GM18861 (cell line): ENCODE data around the gene ACTR2.
"Not testable (repeated sequence)": the region's sequence is repeated elsewhere in the genome, so short reads cannot be mapped to it uniquely, and the experiment has no call there.

Experiments
- ATAC-seq: cut with Tn5 transposase; IDR thresholded peaks from one replicate; pipeline ENCODE4 v1.9.1; 2021; ENCODE audit not compliant: unreplicated experiment

The ACTR2 gene

GRCh38 chr2:65228263-65228750 is 676 bp downstream of the ACTR2 start:
- ATAC-seq: peak; percentile 29

GRCh38 chr2:65231121-65231520 is 3.5 kb downstream of the ACTR2 start:
- ATAC-seq: no peak

- no peak for ATAC-seq
Observed at GRCh38 chr2:65231892-65232477, 4.4 kb downstream of the ACTR2 start.

DNA sequence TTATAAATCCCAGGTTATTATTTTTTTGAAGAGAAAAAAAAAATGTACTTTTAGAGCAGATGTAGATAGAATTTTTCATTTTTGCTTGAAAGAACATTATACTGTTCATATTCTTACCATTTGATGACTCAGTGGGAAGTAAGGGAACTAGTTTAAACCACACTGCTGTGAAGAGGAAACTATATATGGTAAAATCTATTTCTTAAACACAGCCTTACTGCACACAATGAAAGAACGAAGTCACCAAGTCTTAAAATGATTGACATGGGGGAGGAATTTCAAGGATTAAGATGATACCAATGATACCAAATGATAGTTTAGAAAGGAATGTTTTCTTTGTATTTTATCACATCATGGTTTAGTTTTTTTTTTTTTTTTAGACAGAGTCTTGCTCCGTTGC is 5.0 kb downstream of the ACTR2 start:
- ATAC-seq: peak; percentile 47

DNA sequence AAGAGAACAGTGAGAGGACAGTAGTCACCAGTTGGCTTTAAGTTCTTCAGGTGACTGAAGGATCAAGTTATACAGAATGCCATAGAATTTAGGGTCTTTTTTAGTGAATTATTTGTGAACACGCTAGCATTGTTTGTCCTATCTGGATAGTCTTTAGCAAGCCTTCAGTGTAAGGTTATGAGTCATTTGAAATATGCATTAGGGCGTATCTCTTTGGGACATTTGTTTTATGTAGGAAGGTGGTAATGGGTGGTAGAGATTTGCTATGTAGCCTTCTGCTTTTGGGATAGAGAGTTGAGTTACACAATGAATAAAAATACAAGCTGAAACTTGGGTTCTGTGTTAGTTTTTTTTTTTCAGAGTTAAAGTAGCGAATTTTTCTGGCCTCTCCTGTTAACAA is 13.0 kb downstream of the ACTR2 start:
- ATAC-seq: no peak

DNA sequence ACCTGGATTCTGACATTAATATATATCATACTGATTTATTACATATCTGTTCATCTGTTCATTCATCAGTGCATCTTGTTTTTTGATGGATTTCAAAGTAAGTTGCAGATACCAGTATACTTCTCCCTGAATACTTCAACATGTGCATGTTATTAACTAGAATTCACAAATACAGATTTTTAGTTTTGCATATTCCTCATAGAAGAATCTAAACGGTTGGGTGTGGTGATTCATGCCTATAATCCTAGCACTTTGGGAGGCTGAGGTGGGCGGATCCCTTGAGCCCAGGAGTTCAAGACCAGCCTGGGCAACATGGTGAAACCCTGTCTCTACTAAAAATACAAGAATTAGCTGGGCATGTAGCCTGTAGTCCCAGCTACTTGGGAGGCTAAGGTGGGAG is 16.8 kb downstream of the ACTR2 start:
- ATAC-seq: not testable (repeated sequence)

- no peak for ATAC-seq
Observed at GRCh38 chr2:65252640-65253039, 25.0 kb downstream of the ACTR2 start.

GRCh38 chr2:65255356-65255755 is 27.7 kb downstream of the ACTR2 start:
- no peak for ATAC-seq

DNA sequence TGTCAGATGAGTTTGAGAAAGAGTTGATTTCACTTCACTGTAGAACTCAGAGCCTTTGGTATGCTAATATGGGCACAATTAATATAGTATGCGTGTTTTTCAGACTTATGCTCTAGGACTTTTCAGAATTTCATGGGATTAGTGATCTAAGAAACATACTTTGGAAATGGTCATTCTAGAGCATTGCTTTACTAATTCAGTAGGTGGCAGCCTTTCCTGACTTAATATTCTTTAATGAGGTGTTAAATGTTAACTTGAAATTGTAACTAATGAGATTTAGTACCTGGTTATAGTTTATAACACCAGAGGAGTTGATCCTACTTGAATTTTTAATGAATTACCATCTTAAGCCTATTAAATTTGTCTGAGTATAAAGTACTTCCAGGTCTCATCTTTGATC is 28.4 kb downstream of the ACTR2 start:
- no peak for ATAC-seq

- ATAC-seq: not testable (repeated sequence)
Observed at GRCh38 chr2:65257866-65258265, 30.2 kb downstream of the ACTR2 start.

DNA sequence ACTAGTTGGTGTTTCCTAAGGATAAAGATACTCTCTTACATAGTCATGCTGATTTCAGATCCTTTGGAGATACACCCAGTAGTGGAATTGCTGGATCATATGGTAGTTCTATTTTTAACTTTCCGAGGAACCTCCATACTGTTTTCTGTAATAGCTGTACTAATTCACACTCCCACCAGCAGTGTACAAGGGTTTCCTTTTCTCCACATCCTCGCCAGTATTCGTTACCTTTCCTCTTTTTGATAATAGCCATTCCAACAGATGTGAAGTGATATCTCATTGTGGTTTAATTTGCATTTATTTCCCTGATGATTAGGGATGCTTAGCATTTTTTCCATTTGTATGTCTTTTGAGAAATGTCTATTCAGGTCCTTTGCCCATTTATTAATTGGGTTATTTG is 34.0 kb downstream of the ACTR2 start:
- no peak for ATAC-seq

GRCh38 chr2:65263262-65263661 is 35.6 kb downstream of the ACTR2 start:
- ATAC-seq: no peak

DNA sequence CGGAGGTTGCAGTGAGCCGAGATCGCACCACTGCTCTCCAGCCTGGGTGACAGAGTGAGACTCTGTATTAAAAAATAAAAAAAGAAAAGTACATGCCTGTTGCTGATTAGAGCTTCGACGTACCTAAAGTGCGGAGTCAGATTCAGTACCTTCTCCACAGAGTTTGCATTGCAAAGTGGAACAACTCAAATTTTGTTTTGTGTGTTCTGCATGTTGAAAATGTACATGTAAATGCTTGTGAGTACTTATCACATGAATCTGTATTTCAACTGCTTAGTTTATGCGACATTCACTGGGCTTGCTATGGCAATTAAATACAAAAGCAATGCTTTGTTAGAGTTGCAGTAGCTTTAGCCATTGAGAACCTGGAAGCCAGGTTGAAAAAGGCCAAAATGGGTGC is 36.4 kb downstream of the ACTR2 start:
- ATAC-seq: no peak

- no peak for ATAC-seq
Observed at GRCh38 chr2:65264821-65265670, 37.4 kb downstream of the ACTR2 start.

DNA sequence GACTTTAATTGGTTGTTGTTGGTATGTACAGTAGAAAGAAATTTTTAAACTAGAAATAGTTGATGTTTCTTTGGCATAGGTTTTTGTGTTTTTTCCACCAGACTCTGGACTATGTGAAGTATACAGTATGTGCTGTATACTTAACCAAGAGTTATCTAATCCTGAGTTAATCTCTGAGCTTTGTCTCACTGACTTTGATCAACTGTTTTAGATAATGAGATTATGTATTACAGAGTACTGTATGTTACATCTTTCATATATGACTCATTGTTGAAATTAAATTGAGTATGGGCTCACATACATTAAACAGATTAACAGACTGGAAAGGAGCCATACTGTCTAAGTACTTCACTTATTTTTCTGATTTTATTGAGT is 38.0 kb downstream of the ACTR2 start:
- ATAC-seq: no peak

DNA sequence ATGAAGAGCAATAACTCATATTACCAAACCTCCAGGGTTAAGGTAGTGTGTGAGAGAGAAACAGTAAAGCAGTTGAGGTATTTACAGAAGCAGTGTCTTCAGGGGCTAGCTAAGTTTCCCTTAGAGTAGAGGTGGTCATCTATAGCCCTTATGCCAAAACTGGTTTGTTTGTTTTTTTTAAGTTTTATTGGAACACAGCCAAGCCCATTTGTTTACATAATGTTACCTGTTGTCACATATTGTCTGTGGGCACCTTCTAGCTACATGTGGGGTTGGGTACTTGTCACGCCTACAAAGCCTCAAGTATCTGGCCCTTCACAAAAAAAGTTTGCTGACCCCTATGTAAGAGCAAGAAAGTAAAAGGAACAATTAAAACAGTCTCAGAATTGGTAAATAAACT is 39.4 kb downstream of the ACTR2 start:
- no peak for ATAC-seq

GRCh38 chr2:65268957-65269356 is 41.3 kb downstream of the ACTR2 start:
- no peak for ATAC-seq

DNA sequence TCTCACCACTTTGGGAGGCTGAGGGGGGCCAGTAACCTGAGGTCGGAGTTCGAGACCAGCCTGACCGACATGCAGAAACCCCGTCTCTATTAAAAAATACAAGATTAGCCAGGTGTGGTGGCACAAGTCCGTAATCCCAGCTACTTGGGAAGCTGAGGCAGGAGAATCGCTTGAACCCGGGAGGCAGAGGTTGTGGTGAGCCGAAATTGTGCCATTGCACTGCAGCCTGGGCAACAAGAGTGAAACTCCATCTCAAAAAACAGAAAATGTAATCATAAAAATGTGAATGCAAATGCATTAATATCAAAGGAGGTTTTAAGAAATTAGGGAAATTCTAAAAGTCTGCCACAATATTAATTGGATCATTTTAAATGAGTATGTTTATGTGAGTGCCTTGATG is 45.7 kb downstream of the ACTR2 start:
- ATAC-seq: no peak

DNA sequence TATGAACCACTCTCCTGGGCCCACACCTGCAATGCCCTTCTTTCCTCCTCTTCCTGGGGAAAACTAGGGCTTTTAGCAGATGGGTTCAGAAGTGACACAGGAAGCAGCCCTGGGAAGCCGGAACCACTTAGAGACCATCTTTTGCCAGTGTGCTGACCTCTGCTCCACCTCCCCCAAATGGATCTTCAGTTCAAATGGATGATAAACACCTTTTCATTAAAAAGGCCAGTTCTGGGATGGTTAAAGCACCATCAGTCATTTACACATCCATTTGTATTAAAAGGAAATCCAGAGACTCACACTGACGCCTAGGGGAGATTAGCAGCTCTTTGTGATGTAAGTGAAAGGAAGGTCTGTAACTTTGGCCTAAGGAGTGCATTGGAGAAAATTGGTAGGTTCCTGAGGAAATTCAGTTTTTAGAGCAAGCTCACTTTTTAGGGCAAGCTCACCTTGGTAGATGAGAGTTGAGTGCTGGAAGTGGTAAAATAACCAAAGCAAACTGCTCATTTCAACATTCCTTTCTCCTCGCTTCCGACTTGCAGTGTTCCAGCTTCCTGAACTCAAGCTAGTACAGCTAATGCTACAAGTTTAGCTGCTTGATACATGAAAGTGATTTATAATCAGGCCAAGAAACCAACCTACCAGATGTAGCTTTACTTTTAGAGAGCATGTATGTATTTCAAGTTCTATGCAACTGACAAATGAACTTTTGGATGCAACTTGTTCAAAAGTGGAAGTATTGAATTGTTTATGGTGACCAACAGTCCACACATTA is 47.7 kb downstream of the ACTR2 start:
- no peak for ATAC-seq

DNA sequence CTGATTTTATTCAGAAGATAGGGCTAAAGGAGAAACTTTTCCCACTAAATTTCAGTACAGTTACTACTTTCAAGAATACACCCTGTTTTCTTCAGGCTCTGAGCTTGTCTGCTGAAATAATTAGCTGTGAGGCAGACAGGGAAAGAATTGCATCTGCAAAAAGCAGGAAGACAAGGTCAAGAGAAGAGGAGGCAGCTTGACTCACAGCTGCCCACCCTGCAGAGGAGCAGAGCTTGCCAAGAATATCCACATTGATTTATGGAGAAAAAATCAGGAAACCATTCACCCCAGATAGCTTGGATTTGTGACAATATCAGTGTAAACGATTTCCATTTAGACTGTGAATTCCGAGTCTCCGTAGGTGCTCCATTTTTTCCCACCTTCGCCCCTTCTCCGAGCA is 49.0 kb downstream of the ACTR2 start:
- ATAC-seq: no peak

DNA sequence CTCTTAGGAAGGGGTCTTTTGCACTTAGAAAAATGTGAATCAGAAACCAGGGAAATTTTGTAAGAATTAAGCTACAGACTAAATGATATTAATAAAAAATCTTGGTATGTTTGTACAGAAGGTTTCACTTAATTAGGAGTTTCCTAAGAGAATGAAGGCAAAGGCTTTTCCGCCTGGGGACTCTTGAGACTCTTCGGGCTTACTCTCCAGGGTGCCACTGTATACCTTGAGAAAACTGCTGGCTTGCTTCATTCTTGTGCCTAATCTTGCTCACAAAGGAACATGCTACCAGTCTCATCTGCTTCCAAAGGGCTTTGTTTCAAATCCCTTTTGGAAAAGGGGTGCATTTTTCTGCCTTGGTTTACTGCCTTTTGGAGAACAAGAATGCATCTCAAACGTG is 49.5 kb downstream of the ACTR2 start:
- no peak for ATAC-seq
